ENCODE measurements around the gene OGDHL.

GRCh38 chr10:49738616-49739360 is 23.3 kb downstream of the OGDHL start:
- no peak for TF ChIP-seq CTCF (IDR thresholded peaks at IDR 0.05)
- TF ChIP-seq, protein P1, sequence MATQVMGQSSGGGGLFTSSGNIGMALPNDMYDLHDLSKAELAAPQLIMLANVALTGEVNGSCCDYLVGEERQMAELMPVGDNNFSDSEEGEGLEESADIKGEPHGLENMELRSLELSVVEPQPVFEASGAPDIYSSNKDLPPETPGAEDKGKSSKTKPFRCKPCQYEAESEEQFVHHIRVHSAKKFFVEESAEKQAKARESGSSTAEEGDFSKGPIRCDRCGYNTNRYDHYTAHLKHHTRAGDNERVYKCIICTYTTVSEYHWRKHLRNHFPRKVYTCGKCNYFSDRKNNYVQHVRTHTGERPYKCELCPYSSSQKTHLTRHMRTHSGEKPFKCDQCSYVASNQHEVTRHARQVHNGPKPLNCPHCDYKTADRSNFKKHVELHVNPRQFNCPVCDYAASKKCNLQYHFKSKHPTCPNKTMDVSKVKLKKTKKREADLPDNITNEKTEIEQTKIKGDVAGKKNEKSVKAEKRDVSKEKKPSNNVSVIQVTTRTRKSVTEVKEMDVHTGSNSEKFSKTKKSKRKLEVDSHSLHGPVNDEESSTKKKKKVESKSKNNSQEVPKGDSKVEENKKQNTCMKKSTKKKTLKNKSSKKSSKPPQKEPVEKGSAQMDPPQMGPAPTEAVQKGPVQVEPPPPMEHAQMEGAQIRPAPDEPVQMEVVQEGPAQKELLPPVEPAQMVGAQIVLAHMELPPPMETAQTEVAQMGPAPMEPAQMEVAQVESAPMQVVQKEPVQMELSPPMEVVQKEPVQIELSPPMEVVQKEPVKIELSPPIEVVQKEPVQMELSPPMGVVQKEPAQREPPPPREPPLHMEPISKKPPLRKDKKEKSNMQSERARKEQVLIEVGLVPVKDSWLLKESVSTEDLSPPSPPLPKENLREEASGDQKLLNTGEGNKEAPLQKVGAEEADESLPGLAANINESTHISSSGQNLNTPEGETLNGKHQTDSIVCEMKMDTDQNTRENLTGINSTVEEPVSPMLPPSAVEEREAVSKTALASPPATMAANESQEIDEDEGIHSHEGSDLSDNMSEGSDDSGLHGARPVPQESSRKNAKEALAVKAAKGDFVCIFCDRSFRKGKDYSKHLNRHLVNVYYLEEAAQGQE (IDR thresholded peaks at IDR 0.05; ENCODE audit: insufficient read depth in 1 of 2, low read depth in 2 of 2, low read length in 1 of 2): no peak
- no peak for TF ChIP-seq POLR2AphosphoS5 (IDR thresholded peaks at IDR 0.05; ENCODE audit: low read depth, low read length)
- TF ChIP-seq SIN3A (IDR thresholded peaks at IDR 0.05; ENCODE audit: borderline replicate concordance, insufficient read depth, low read depth, low read length): no peak
- no peak for TF ChIP-seq TCF7L2 (IDR thresholded peaks at IDR 0.05; ENCODE audit: low read depth, low read length)
